Measurements from ENCODE around the gene PHRF1. TPM values are rescaled to one million over a fixed set of nuclear protein-coding genes. Genes with fewer than 3 reads are reported as not detected.

PHRF1 gene
- total and polyA plus RNA-seq, 2 experiments from 2014 or later: 25.6 to 26.9 TPM

GRCh38 chr11:577611-577894, 1.3 kb downstream of the PHRF1 start:
- peaks cover 55% of the 10 kb centered on the region for H3K4me1 ChIP-seq (ENCODE audit: insufficient read depth)
- peak overlapping the region; percentile 60 for H3K4me3 ChIP-seq
- H2AFZ ChIP-seq: no peak overlapping the region
- no peaks in the 10 kb centered on the region for H3K36me3 ChIP-seq (replicated peaks; ENCODE audit: insufficient read depth, low read depth)
- H3K9me3 ChIP-seq (ENCODE audit: low read depth): no peaks in the 10 kb centered on the region
- TF ChIP-seq CTCF (IDR thresholded peaks at IDR 0.05; ENCODE audit: poor library complexity) (no peak), EZH2 (IDR thresholded peaks at IDR 0.05; ENCODE audit: borderline replicate concordance) (no peak), EZH2phosphoT487 (IDR thresholded peaks at IDR 0.05; ENCODE audit: low read depth, severe bottlenecking, unreplicated experiment) (no peak)
- DNase-seq (ENCODE audit: low spot score): no peak
- peaks cover 50% of the 10 kb centered on the region for H4K20me1 ChIP-seq (ENCODE audit: insufficient read depth, poor library complexity, severe bottlenecking)
- H3K27ac ChIP-seq: peak overlapping the region; percentile 91
- H3K27me3 ChIP-seq: no peaks in the 10 kb centered on the region
- peaks cover 58% of the 10 kb centered on the region for H3K79me2 ChIP-seq
- H3K9me2 ChIP-seq (replicated peaks; ENCODE audit: insufficient read depth): no peaks in the 10 kb centered on the region
- peak overlapping the region; percentile 87 for H3K4me2 ChIP-seq
- WGBS (ENCODE audit: low lambda C conversion rate, missing lambda C conversion rate): 73% methylated on average over 6 of the region's 6 CpGs

GRCh38 chr11:578276-579035, 2.2 kb downstream of the PHRF1 start:
- Histone ChIP-seq H3K27ac (peak overlapping the region; percentile 91), H3K4me2 (peak overlapping the region; percentile 87), H3K9me3 (ENCODE audit: low read depth) (no peaks in the 10 kb centered on the region), H3K27me3 (no peaks in the 10 kb centered on the region), H2AFZ (no peak overlapping the region), H3K36me3 (replicated peaks; ENCODE audit: insufficient read depth, low read depth) (no peaks in the 10 kb centered on the region), H3K4me1 (ENCODE audit: insufficient read depth) (peaks cover 51% of the 10 kb centered on the region), H3K9me2 (replicated peaks; ENCODE audit: insufficient read depth) (no peaks in the 10 kb centered on the region), H4K20me1 (ENCODE audit: insufficient read depth, poor library complexity, severe bottlenecking) (peaks cover 56% of the 10 kb centered on the region), H3K79me2 (peaks cover 67% of the 10 kb centered on the region), H3K4me3 (no peak overlapping the region)
- TF ChIP-seq EZH2phosphoT487 (IDR thresholded peaks at IDR 0.05; ENCODE audit: low read depth, severe bottlenecking, unreplicated experiment) (no peak), EZH2 (IDR thresholded peaks at IDR 0.05; ENCODE audit: borderline replicate concordance) (no peak), CTCF (IDR thresholded peaks at IDR 0.05; ENCODE audit: poor library complexity) (no peak)
- WGBS (ENCODE audit: low lambda C conversion rate, missing lambda C conversion rate): 82% methylated on average over 21 of the region's 21 CpGs
- peak; percentile 11 for DNase-seq (ENCODE audit: low spot score)

GRCh38 chr11:579830-580601, 3.7 kb downstream of the PHRF1 start:
- peaks cover 41% of the 10 kb centered on the region for H3K4me1 ChIP-seq (ENCODE audit: insufficient read depth)
- no peak overlapping the region for H2AFZ ChIP-seq
- H3K9me2 ChIP-seq (replicated peaks; ENCODE audit: insufficient read depth): no peaks in the 10 kb centered on the region
- H3K4me3 ChIP-seq: no peak overlapping the region
- peaks cover 67% of the 10 kb centered on the region for H4K20me1 ChIP-seq (ENCODE audit: insufficient read depth, poor library complexity, severe bottlenecking)
- no peaks in the 10 kb centered on the region for H3K9me3 ChIP-seq (ENCODE audit: low read depth)
- DNase-seq (ENCODE audit: low spot score): peak; percentile 76
- H3K4me2 ChIP-seq: peak overlapping the region; percentile 87
- WGBS (ENCODE audit: low lambda C conversion rate, missing lambda C conversion rate): 78% methylated on average over 20 of the region's 20 CpGs
- no peak for TF ChIP-seq EZH2 (IDR thresholded peaks at IDR 0.05; ENCODE audit: borderline replicate concordance)
- no peak for TF ChIP-seq EZH2phosphoT487 (IDR thresholded peaks at IDR 0.05; ENCODE audit: low read depth, severe bottlenecking, unreplicated experiment)
- no peak for TF ChIP-seq CTCF (IDR thresholded peaks at IDR 0.05; ENCODE audit: poor library complexity)
- H3K36me3 ChIP-seq (replicated peaks; ENCODE audit: insufficient read depth, low read depth): no peaks in the 10 kb centered on the region
- peak overlapping the region; percentile 91 for H3K27ac ChIP-seq
- no peaks in the 10 kb centered on the region for H3K27me3 ChIP-seq
- peaks cover 82% of the 10 kb centered on the region for H3K79me2 ChIP-seq

All from hepatocyte (in vitro differentiated cells).